HEK293T (cell line): ENCODE results near the gene IL4.

Experiments used
- BHLHE40 ChIP-seq: fragments of 450-650 bp; IDR thresholded peaks from 2 replicates; pipeline ENCODE4 v1.6.1; 2016; ENCODE audit warnings: mild to moderate bottlenecking, moderate library complexity, borderline replicate concordance
- CTBP1 ChIP-seq: fragments of 450-650 bp; IDR thresholded peaks from 2 replicates; pipeline ENCODE4 v1.6.1; 2016; ENCODE audit warnings: borderline replicate concordance
- FOXA1 ChIP-seq: fragments of 450-650 bp; IDR thresholded peaks from 2 replicates; pipeline ENCODE4 v1.6.1; 2016; ENCODE audit warnings: mild to moderate bottlenecking
- FOXM1 ChIP-seq: fragments of 450-650 bp; IDR thresholded peaks from 2 replicates; pipeline ENCODE4 v1.6.1; 2017; ENCODE audit warnings: mild to moderate bottlenecking, borderline replicate concordance
- SP1 ChIP-seq: fragments of 450-650 bp; IDR thresholded peaks from 2 replicates; pipeline ENCODE4 v1.6.1; 2017
- SUZ12 ChIP-seq: fragments of 450-650 bp; IDR thresholded peaks from 2 replicates; pipeline ENCODE4 v1.6.1; 2016; ENCODE audit warnings: mild to moderate bottlenecking
- TF ChIP-seq, protein P1 (sequence below): fragments of 450-650 bp; IDR thresholded peaks from 2 replicates; pipeline ENCODE4 v1.6.1; 2016

DNA sequence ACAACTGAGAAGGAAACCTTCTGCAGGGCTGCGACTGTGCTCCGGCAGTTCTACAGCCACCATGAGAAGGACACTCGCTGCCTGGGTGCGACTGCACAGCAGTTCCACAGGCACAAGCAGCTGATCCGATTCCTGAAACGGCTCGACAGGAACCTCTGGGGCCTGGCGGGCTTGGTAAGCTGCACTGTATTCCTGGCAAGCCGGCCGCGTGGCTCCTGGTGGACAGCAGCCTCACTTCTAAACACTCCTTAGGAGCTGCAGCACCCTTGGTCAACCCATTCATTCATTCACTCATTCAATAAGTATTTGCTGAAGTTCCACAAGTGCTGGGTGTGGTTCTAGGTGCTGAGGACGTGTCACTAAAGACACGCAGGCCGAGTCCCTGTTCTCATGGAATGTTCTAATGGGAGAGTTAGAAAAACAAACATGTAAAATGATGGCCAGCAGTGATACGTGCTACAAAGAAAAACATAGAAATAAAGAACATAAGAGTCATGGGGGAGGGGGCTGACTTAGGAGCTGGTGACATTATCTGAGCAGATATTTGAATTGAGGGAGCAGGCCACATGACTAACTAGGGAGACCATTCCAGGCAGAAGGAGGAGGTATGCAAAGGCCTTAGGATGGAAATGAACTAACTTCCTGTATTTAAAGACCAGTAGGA, 6.1 kb downstream of the IL4 start:
- TF ChIP-seq BHLHE40 (no peak), SUZ12 (no peak), FOXA1 (no peak), FOXM1 (no peak), SP1 (no peak), CTBP1 (no peak)
- TF ChIP-seq, protein P1, sequence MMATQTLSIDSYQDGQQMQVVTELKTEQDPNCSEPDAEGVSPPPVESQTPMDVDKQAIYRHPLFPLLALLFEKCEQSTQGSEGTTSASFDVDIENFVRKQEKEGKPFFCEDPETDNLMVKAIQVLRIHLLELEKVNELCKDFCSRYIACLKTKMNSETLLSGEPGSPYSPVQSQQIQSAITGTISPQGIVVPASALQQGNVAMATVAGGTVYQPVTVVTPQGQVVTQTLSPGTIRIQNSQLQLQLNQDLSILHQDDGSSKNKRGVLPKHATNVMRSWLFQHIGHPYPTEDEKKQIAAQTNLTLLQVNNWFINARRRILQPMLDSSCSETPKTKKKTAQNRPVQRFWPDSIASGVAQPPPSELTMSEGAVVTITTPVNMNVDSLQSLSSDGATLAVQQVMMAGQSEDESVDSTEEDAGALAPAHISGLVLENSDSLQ = no peak
